ENCODE data around the gene ZDBF2. TPM values are rescaled to one million over a fixed set of nuclear protein-coding genes. Genes with fewer than 3 reads are reported as not detected.

ZDBF2 gene
- polyA plus RNA-seq, 1 donor (not counting 4 experiments of a cell fraction or from before 2014, with no cell fraction given) = 4.1 TPM

DNA sequence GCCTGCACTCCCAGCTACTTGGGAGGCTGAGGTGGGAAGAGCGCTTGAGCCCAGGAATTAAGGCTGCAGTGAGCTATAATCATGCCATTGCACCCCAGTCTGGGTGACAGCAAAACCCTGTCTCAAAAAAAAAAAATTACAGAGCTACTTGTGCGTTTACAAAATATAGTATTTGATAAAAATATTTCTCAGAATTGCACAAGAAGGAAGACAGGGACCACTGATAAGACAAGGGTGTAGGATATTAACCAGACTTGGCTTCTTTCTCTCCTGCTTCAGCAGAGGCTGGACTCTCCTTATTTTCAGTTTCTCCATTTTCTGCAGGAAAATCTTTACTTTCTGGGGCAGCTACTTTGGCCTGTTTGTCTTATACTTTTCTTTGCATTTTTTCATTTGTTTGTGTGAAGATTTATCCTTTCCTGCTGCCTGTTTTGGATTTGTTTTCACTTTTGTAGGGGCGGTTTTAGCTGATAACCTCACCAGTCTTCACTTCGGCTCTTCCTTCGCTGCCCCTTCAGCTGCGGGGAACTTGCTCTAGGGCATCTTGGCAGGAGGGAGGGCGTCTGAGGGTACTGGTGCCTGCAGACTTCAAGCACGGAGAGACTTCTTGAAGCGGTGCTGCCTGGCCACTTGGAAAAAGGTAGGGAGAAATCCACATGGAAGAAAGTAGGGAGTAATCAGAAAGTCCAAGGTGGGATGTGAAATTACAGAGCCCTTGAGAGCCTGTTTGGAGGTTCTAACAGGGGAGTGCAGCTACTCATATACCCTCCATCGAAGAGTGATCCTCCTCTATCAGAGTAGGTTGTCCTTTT, 14.9 kb upstream of the ZDBF2 start:
- dilution Hi-C loops (cut with MboI; ENCODE audit: extremely low pct_ligation_motif_present, low sequenced_read_pairs) = no loop called here
- Histone ChIP-seq H3K9ac (ENCODE audit: control insufficient read depth, extremely low read depth, insufficient read depth, low read length) (no peak overlapping the region), H4K20me1 (ENCODE audit: control insufficient read depth, extremely low read depth, insufficient read depth, low read length) (no peaks in the 10 kb centered on the region), H3K36me3 (ENCODE audit: control insufficient read depth in 2 of 2, extremely low read depth in 1 of 2, insufficient read depth in 2 of 2, low read length in 2 of 2) (no peaks in the 10 kb centered on the region), H3K79me2 (ENCODE audit: control insufficient read depth, insufficient read depth, low read length) (no peaks in the 10 kb centered on the region), H3K27me3 (ENCODE audit: control insufficient read depth, extremely low read depth, insufficient read depth, low read length) (peaks cover 75% of the 10 kb centered on the region), H3K4me1 (ENCODE audit: control insufficient read depth, extremely low read depth, insufficient read depth, low read length) (no peaks in the 10 kb centered on the region), H3K9me3 (ENCODE audit: control insufficient read depth, low read depth, low read length) (no peaks in the 10 kb centered on the region), H2AFZ (ENCODE audit: control insufficient read depth, low read length) (no peak overlapping the region), H3K4me2 (ENCODE audit: control insufficient read depth, extremely low read depth, insufficient read depth, low read depth, low read length) (no peak overlapping the region), H3K9me1 (ENCODE audit: control insufficient read depth, extremely low read depth, insufficient read depth, low read length) (no peaks in the 10 kb centered on the region), H3K4me3 (ENCODE audit: control insufficient read depth in 2 of 3, extremely low read depth in 1 of 3, insufficient read depth in 2 of 3, low read depth in 1 of 3, low read length in 3 of 3) (no peak overlapping the region), H3K27ac (ENCODE audit: control insufficient read depth, insufficient read depth, low read length) (no peak overlapping the region)
- no peak for TF ChIP-seq EZH2 (IDR thresholded peaks at IDR 0.05; ENCODE audit: low read length)
- TF ChIP-seq, protein P1, sequence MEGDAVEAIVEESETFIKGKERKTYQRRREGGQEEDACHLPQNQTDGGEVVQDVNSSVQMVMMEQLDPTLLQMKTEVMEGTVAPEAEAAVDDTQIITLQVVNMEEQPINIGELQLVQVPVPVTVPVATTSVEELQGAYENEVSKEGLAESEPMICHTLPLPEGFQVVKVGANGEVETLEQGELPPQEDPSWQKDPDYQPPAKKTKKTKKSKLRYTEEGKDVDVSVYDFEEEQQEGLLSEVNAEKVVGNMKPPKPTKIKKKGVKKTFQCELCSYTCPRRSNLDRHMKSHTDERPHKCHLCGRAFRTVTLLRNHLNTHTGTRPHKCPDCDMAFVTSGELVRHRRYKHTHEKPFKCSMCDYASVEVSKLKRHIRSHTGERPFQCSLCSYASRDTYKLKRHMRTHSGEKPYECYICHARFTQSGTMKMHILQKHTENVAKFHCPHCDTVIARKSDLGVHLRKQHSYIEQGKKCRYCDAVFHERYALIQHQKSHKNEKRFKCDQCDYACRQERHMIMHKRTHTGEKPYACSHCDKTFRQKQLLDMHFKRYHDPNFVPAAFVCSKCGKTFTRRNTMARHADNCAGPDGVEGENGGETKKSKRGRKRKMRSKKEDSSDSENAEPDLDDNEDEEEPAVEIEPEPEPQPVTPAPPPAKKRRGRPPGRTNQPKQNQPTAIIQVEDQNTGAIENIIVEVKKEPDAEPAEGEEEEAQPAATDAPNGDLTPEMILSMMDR (optimal IDR thresholded peaks at IDR 0.05 in 1 of 3, IDR thresholded peaks at IDR 0.05 in 1 of 3, conservative IDR thresholded peaks at IDR 0.05 in 1 of 3; ENCODE audit: extremely low read depth in 1 of 3, insufficient read depth in 2 of 3, low read length in 3 of 3) = no peak
- DNase-seq (ENCODE audit: low read depth, low spot score) (no peak), FAIRE-seq (no peak)

DNA sequence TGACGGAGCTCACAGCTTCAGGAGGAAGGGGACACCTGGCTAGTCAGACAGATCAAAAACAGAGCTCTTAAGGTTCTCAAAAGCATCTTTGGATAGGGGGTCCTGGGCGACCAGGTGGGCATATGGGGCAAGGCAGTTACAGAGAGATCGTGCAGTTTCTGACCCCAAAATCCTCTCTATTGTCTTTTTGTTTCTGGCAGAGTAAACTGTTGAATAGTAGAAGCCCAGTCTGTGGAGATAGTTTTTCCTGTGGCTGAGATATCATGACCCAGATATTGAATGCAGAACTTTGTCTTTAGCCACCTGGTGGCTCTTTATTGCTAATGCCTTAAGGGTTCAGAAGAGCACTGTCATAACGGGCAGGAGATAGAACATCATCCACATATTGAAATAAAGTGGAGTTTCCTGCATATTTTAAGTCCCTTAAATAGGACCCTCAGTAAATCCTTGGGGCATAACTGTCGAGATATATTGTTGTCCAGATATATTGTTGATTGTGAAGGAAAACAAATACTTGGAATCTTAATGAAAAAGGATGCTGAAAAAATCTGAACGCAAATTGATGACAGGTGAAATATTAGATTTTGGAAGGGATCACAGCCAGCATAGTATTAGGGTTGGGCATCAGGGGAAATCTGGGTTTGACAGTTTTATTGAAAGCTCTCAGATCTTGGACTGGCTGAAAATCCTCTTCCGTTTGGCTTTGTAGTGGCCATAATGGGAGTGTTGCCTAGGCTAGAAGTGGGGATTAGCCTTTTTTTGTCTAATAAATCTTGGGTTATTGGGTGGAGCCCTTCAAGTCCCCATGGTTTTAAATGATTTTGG, 14.1 kb upstream of the ZDBF2 start:
- H3K4me2 ChIP-seq (ENCODE audit: control insufficient read depth, extremely low read depth, insufficient read depth, low read depth, low read length) = no peak overlapping the region
- no peaks in the 10 kb centered on the region for H3K9me1 ChIP-seq (ENCODE audit: control insufficient read depth, extremely low read depth, insufficient read depth, low read length)
- FAIRE-seq (no peak), DNase-seq (ENCODE audit: low read depth, low spot score) (no peak)
- no peak overlapping the region for H3K27ac ChIP-seq (ENCODE audit: control insufficient read depth, insufficient read depth, low read length)
- H3K4me1 ChIP-seq (ENCODE audit: control insufficient read depth, extremely low read depth, insufficient read depth, low read length) = no peaks in the 10 kb centered on the region
- H2AFZ ChIP-seq (ENCODE audit: control insufficient read depth, low read length) = no peak overlapping the region
- H3K4me3 ChIP-seq (ENCODE audit: control insufficient read depth in 2 of 3, extremely low read depth in 1 of 3, insufficient read depth in 2 of 3, low read depth in 1 of 3, low read length in 3 of 3) = no peak overlapping the region
- H4K20me1 ChIP-seq (ENCODE audit: control insufficient read depth, extremely low read depth, insufficient read depth, low read length) = no peaks in the 10 kb centered on the region
- no peaks in the 10 kb centered on the region for H3K9me3 ChIP-seq (ENCODE audit: control insufficient read depth, low read depth, low read length)
- H3K9ac ChIP-seq (ENCODE audit: control insufficient read depth, extremely low read depth, insufficient read depth, low read length) = no peak overlapping the region
- TF ChIP-seq, protein P1 (optimal IDR thresholded peaks at IDR 0.05 in 1 of 3, IDR thresholded peaks at IDR 0.05 in 1 of 3, conservative IDR thresholded peaks at IDR 0.05 in 1 of 3; ENCODE audit: extremely low read depth in 1 of 3, insufficient read depth in 2 of 3, low read length in 3 of 3) = peak in 2 of 3 experiments; percentile 28 to 50
- TF ChIP-seq EZH2 (IDR thresholded peaks at IDR 0.05; ENCODE audit: low read length) = no peak
- H3K36me3 ChIP-seq (ENCODE audit: control insufficient read depth in 2 of 2, extremely low read depth in 1 of 2, insufficient read depth in 2 of 2, low read length in 2 of 2) = no peaks in the 10 kb centered on the region
- dilution Hi-C loops (cut with MboI; ENCODE audit: extremely low pct_ligation_motif_present, low sequenced_read_pairs) = no loop called here
- H3K27me3 ChIP-seq (ENCODE audit: control insufficient read depth, extremely low read depth, insufficient read depth, low read length) = peaks cover 74% of the 10 kb centered on the region
- no peaks in the 10 kb centered on the region for H3K79me2 ChIP-seq (ENCODE audit: control insufficient read depth, insufficient read depth, low read length)

Measured in keratinocyte (primary cell).